ENCODE data around the gene EPAS1.

The EPAS1 gene

DNA sequence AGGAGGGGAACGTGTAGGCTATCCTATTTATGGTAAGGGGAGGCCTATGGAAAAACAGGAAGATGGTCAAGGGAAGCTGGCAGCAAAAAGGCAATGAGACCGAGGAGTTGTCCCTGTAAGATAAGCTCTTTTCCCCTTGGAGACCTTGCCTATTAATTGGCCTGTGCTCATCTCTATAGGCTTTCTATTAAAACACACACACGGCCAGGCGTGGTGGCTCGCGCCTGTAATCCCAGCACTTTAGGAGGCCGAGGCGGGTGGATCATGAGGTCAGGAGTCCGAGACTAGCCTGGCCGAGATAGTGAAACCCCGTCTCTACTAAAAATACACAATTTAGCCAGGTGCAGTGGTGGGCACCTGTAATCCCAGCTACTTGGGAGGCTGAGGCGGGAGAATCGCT, 32.1 kb downstream of the EPAS1 start:
- no peak for DNase-seq
- no peak for TF ChIP-seq GATA1 (IDR thresholded peaks at IDR 0.05; ENCODE audit: low read depth, low read length)
- no peak for TF ChIP-seq POLR2A (IDR thresholded peaks at IDR 0.05; ENCODE audit: low read length)

DNA sequence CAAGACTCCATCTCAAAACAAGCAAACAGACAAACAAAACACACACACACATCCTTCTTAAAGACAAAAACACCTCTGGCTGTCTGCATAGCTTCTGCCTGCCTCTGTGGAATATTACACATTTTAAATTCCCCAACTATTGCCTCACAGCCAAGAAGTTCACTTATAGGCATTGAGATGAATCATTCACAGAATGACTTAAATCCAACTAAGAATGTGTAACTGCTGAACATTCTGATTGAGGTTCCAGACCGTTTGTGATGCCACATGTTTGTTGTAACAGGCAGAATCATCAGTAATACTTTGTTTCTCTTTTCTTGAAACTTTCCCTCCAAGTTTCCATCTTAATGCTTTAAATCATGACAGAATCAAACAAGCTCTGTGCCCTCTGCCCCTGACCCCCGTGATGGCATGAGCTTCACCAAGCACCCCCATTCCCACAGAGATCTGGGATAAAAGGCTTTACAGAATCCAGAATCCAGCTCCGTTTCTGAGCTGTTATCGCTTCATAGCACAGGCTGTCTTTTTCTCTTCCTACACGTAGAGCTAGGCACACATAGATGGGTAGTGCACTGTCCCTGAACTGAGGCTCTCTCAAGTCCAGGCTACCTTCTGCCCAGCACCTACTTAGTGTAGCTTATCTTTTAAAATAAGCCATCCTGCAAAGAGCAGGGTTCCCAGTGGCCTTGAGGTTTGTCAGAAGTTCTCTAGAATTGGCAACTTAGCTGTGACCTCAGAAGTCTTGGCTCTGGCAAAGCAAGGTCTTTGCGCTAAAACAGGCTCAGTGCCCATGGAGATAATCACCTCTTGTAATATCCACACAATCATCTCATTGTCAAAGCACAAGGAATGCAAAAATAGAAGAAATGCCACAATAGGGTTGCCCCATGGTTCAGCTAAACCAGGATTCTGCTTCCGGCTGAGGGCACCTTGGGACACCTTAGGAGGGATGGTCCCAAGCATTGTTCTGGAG, 32.9 kb downstream of the EPAS1 start:
- no peak for TF ChIP-seq POLR2A (IDR thresholded peaks at IDR 0.05; ENCODE audit: low read length)
- no peak for TF ChIP-seq GATA1 (IDR thresholded peaks at IDR 0.05; ENCODE audit: low read depth, low read length)
- DNase-seq: peak in 1 of 2 experiments; percentile 26

DNA sequence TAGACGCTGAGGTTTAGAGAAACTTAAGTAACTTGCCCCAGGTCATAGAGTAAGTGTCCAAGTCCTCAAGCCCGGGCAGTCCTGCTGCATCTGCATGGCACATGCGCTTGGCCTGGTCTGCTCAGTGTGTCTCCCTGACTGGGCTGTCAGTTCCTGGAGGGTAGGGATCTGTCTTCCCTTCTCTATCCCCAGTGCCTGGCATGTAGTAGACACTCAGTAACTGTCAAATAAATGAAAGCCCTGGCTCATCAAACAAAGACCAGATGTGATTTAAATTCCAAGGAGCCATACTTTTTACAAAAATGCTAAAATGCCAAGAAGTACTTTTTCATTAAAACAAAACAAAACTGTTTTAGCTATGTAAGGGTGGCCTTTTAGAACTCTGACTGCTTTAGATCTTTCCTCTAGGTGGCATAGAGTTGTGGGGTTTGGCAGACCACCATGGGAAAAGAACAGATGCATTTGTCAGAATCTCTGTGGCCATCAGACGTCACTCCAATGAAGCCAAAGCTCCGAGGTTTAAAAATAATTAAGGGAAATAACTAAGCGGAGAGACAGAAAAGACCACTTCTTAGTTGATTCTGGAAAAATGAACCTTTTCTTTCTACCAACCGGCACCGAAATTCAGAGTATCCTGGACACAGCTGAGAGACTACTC, 34.0 kb downstream of the EPAS1 start:
- TF ChIP-seq POLR2A (IDR thresholded peaks at IDR 0.05; ENCODE audit: low read length) (no peak), GATA1 (IDR thresholded peaks at IDR 0.05; ENCODE audit: low read depth, low read length) (no peak)
- DNase-seq: no peak

DNA sequence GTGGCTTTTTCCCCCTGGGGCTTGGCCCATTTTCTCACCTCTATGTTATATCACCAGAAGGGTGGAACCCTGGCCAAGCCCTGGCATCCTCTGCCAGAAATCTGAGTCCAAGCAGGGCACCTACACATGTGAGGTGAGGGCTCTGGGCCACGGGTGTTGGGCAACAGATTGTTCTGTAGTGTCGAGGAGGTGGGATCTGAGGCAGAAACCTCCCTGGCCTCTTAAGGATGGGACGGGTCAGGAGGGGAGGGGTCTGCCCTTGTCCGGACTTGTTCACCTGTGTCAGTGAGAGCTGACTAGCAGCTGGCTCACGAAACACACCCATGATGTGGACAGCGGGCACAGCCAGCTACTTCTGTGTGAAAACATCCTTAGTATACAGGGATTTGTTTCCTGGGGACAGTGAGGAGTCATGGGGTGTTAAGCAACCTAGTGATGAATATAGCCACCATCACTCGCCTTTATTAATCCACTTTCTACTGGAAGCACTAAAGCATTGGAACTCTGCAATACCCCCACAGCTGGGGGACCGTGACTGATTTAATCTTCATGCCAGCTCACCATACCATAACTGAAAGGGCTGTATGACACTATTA, 35.6 kb downstream of the EPAS1 start:
- no peak for DNase-seq

DNA sequence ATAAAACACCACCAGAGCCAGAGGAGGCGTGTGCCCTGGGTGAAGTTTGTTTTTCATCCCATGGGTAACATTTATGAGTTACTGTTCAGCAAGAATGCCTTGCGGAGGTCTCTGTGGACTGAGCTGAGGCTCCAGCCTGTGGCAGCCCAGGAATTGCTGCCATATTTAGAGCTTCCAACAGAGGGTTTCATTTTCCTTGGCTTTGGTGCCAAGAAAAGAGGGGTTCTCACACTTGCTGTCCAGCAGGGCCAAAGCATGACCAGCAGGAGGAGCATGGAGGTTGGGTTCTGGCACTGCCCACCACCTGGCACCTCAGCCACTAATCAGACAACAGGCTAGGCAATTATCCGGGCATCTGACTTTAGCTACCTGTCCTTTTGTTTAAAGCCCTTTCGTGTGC, 36.7 kb downstream of the EPAS1 start:
- no peak for TF ChIP-seq POLR2A (IDR thresholded peaks at IDR 0.05; ENCODE audit: low read length)
- no peak for TF ChIP-seq GATA1 (IDR thresholded peaks at IDR 0.05; ENCODE audit: low read depth, low read length)
- DNase-seq: peak; percentile 41 to 50

More for the DNA sequence above, 35.6 kb downstream of the EPAS1 start:
- TF ChIP-seq POLR2A (IDR thresholded peaks at IDR 0.05; ENCODE audit: low read length): no peak
- TF ChIP-seq GATA1 (IDR thresholded peaks at IDR 0.05; ENCODE audit: low read depth, low read length): no peak

DNA sequence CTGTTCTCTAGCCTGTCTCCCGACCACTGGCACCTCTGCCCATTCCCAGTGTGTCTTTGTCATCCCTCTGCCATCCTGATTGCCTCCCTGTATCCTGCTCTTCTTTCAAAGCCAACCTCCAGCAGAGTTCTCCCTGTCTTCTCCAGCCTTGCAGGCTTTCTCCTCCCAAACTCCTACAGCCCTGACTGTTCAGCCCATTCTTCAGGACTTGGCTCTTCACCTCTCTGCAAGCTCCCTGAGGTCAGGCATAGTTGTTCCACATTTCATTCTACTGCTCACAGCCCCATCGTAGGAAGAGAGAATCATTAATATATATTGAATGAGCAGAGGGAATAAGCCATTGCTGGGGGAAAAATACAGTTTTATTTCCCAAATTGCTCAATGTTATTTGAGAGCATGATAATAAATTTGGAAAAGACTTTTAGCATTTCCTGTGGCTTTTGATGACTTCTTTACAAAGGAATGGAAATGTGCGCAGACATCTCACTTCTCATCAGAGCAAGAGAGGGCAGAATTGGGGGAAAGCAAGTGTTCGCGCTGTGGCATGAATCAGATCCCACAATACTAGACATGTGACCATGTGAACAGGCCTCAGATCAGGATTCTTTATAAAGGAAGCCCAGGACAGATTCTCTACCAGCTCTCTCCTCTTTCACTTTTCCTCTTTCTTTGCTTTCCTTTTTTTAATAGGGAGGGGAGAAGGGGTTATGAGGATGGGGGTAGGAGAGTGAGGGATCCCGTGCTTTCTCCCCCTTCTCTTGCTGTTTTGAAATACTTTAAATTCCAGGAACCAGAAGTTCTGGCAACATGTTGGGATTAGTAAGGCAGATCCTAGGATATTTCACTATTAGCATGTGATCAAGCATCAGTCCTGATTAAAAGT, 37.4 kb downstream of the EPAS1 start:
- no peak for DNase-seq

DNA sequence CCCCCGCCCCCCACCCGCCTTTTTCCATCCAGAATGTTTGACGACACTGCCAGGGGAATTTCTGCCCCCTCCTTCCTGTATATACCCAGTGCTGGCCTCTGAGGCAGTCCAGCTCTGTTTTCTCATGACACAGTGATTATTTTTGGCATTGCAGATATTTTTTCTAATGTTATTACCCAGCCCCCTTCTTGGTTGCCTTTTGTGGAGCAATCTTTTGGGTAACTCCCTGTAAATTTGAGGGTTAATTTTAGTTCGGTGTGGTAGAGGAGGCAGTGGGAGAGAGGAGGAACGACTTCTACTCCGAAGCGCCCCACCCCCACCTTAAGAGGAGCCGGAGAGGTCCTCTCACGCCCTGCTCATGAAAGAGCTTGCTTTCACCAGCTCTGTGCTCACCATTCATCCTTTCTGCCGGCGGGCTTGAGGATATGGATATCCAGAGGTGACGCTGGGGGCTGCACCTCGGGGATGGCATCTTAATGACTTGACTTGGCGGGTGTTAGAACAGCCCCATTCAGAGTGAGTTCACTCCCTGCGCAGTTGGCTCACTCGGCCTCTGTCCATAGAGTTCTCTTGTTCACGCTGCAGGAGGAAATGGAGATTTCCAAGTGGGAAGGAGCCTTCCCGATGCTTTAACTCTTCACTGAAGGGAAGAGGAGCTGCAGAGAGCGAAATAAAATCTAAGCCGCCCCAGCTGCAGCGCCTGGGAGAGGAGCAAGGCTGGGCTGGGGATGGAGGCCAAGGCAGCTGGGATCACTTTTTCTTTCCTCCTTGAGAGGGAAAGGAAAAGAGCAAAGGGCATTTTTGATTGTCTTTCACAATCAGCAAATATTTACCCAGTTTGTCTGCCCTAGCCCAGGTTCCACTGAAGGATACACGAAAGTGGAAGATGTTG, 38.4 kb downstream of the EPAS1 start:
- DNase-seq: peak; percentile 12 to 33
- no peak for TF ChIP-seq GATA1 (IDR thresholded peaks at IDR 0.05; ENCODE audit: low read depth, low read length)
- no peak for TF ChIP-seq POLR2A (IDR thresholded peaks at IDR 0.05; ENCODE audit: low read length)

More for the DNA sequence above, 37.4 kb downstream of the EPAS1 start:
- TF ChIP-seq GATA1 (IDR thresholded peaks at IDR 0.05; ENCODE audit: low read depth, low read length) (no peak), POLR2A (IDR thresholded peaks at IDR 0.05; ENCODE audit: low read length) (no peak)

DNA sequence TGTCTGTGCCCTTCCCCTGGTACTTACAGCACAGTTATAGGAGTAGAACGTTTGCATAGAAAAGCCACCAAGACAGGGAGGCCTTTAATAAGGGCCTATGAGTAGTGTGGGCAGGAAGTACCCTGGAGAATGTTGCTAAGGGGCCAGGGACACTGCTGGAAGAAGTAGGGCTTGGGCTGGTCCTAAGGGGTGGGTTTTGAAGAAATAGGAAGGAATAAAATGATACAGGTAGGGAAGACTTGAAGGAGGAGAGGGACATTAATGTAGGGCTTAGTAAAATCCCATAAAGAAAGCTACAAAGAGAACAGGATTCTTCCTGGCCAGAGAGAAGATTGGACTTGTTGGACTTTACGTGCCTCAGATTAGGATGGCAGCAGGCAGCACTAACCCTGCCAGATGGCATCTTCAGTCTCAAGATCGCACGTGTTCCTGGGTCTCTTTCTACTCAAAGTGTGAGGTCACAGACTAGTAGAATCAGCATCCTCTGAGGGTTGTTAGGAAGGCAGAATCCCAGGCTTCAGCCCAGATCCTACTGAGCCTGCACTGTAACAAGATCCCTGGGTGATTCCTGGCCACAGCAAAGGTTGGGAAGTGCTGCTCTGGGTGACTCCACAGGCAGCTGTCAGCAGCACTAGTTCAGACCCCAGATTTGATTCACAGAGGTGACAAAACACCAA, 39.2 kb downstream of the EPAS1 start:
- TF ChIP-seq POLR2A (IDR thresholded peaks at IDR 0.05; ENCODE audit: low read length) (no peak), GATA1 (IDR thresholded peaks at IDR 0.05; ENCODE audit: low read depth, low read length) (no peak)
- DNase-seq: no peak

DNA sequence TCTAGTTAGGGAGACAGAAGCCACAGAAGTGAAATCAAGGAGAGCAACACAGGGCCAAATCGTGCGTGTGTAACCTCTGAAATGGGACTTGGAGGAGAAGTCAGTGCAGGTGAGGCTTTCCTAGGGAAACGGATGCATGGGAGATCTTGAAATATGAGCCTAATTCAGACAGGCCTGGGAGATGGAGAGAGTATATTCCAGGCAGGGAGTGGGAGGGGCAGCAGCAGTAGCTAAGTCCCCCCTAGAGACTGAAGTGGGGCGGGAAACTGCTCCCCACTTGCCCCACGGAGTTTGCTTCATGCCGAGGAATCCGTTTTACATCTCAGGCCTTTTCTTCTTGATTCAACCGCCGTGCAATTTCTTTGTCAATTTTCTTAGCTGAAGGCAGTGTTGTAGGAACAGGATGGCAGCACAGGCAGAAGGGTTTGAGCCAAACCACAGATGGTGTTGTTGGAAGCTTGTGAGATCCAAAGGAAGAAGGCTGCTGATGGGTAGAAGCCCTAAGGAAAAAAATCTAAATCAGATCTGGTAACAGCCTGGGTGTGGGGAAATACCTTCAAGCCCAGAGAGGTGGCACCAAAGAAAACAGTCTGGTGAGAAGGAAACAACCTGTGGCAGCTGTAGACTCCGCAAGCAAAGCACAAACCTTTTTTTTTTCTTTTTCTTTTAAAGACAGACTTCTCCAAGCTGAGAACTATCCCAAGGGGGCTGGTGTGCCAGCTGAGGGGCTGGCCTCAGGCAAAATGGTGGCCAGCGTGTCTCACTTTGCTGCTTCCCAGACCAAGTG, 40.2 kb downstream of the EPAS1 start:
- DNase-seq: no peak
- no peak for TF ChIP-seq POLR2A (IDR thresholded peaks at IDR 0.05; ENCODE audit: low read length)
- TF ChIP-seq GATA1 (IDR thresholded peaks at IDR 0.05; ENCODE audit: low read depth, low read length): no peak

DNA sequence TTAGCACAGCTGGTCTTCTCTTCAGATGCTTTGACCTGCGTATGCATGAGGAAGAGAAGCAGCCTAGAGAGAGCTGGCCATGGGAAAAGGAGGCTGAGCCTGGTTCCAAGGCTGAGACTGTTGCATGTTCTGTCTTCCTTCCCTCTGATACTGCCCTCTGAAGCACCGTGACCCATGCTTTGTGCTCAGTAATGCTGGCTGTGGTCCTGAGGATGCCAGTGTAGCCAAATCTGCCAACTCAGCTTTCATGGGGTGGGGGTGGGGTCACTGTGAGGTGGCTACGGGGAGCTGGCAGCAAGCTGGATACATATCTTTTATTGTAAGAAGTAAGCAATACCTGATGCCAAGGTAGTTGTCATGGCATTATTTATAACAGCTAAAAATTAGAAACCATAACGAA, 41.5 kb downstream of the EPAS1 start:
- no peak for TF ChIP-seq GATA1 (IDR thresholded peaks at IDR 0.05; ENCODE audit: low read depth, low read length)
- no peak for TF ChIP-seq POLR2A (IDR thresholded peaks at IDR 0.05; ENCODE audit: low read length)
- peak; percentile 10 to 45 for DNase-seq

DNA sequence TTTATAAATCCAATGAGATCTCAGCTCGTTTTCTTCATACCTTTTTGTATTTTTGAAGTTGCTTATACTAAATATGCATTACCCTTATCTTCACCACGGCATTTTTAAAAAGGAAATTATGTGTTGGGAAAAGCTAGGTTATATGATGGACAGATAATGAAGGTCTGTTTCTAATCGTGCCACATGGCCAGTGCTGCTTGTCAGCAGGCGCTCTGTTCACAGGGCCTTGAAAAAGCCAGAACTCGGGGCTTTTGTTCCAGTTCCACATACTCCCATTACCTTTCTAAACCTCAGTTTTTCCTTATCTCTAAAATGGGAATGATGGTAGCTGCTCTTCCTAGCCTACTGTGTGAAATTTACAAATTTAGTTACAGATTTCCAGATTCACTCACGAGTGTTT, 42.0 kb downstream of the EPAS1 start:
- TF ChIP-seq GATA1 (IDR thresholded peaks at IDR 0.05; ENCODE audit: low read depth, low read length) (no peak), POLR2A (IDR thresholded peaks at IDR 0.05; ENCODE audit: low read length) (no peak)

More for the DNA sequence above, 42.0 kb downstream of the EPAS1 start:
- peak; percentile 41 to 57 for DNase-seq

Data from erythroblast (primary cell).